Transverse colon (tissue), 4 donors: ENCODE results near the gene RNF14. TPM values are rescaled to one million over a fixed set of nuclear protein-coding genes. Genes with fewer than 3 reads are reported as not detected.

Experiments used
- DNase-seq: peaks from one replicate; pipeline ENCODE4 v3.0.0-alpha.2; 2019
- H3K27ac ChIP-seq, 4 donors: fragments of 200-600 bp; sonication (generic); 2 replicates each; pipeline ENCODE4 v1.5.1; 2016 to 2018; ENCODE audit warnings: inconsistent platforms in 4 of 4
- H3K27me3 ChIP-seq: fragments of 200-600 bp; sonication (generic); 2 replicates; pipeline ENCODE4 v1.5.1; 2017; ENCODE audit warnings: inconsistent platforms
- H3K36me3 ChIP-seq, 4 donors: fragments of 200-600 bp; sonication (generic); 2 replicates each; pipeline ENCODE4 v1.5.1; 2017 to 2019; ENCODE audit warnings: inconsistent platforms in 4 of 4
- H3K4me1 ChIP-seq, 4 donors: fragments of 200-600 bp; sonication (generic); 2 replicates each; pipeline ENCODE4 v1.5.1; 2017 to 2020; ENCODE audit warnings: inconsistent platforms in 4 of 4
- H3K4me3 ChIP-seq, 4 donors: fragments of 200-600 bp; sonication (generic); 1 replicate in 1 of 4; 2 replicates in 3 of 4; pipeline versions ENCODE4 v1.5.1 to v1.6.1; 2017 to 2019; ENCODE audit warnings: inconsistent platforms in 4 of 4
- H3K9me3 ChIP-seq, 2 donors: fragments of 200-600 bp; sonication (generic); 2 replicates each; pipeline ENCODE4 v1.5.1; 2017 to 2019; ENCODE audit warnings: inconsistent platforms in 2 of 2
- CTCF ChIP-seq, 5 experiments: fragments of 200-600 bp in 3 of 5; fragments of 450-650 bp in 2 of 5; sonication (generic) in 3 of 5; IDR thresholded peaks; 1 replicate in 2 of 5; 2 replicates in 3 of 5; pipeline ENCODE4 v1.5.1; 2016 to 2017; ENCODE audit warnings: antibody characterized with exemption in 5 of 5, inconsistent platforms in 3 of 5, mild to moderate bottlenecking in 2 of 5, moderate library complexity in 1 of 5
- EP300 ChIP-seq: sonication (generic); formaldehyde crosslinking; IDR thresholded peaks from one replicate; pipeline ENCODE4 v1.6.1; 2017; ENCODE audit warnings: antibody characterized with exemption, low read depth
- POLR2A ChIP-seq: fragments of 450-650 bp; IDR thresholded peaks from one replicate; pipeline ENCODE4 v1.6.1; 2016; ENCODE audit warnings: antibody characterized with exemption, mild to moderate bottlenecking, moderate library complexity
- POLR2AphosphoS5 ChIP-seq, 3 donors: sonication (generic); formaldehyde crosslinking; IDR thresholded peaks; one replicate each; pipeline ENCODE4 v1.6.1; 2016; ENCODE audit warnings: antibody characterized with exemption in 3 of 3
- WGBS, 2 donors: methylation state at CpG; one replicate each; pipeline ENCODE4 v1.1.5; 2018; ENCODE audit warnings: low coverage in 1 of 2; 5-methylcytosine and 5-hydroxymethylcytosine counted together
- in situ Hi-C, 4 donors: fragments of 200-750 bp; cut with MboI; loops; one replicate each; pipeline versions ENCODE4 v1.15.0 to v1.15.1; 2017; ENCODE audit warnings: low sequenced_read_pairs in 3 of 4, low pct_ligation_motif_present in 1 of 4, low pct_unique_long_range_greater_than_20kb in 1 of 4
- intact Hi-C: fragments of 100-400 bp; cut with DNase I; formaldehyde crosslinking; loops from one replicate; pipeline ENCODE4 v1.15.1; 2023; ENCODE audit warnings: low total_unique reads
- total RNA-seq, 4 donors: library from RNA; depleted of rRNA; stranded (reverse); fragments of >200 nt; gene quantifications; one replicate each; pipeline ENCODE4 v1.1.0, GENCODE V29; 2016

RNF14 gene
- total RNA-seq, 4 donors from 2014 or later = 15.3 to 66.7 (median 57.1) TPM

GRCh38 chr5:142016556-142016955 lies 47.7 kb downstream of the RNF14 start:
- Histone ChIP-seq H3K9me3 (no peaks in the 10 kb centered on the region), H3K36me3 (no peaks in the 10 kb centered on the region), H3K4me1 (peaks cover 0 to 26% (median 16%) of the 10 kb centered on the region in 4 donors), H3K27ac (peak overlapping the region; percentile 32 to 63 (median 55)), H3K27me3 (no peaks in the 10 kb centered on the region), H3K4me3 (no peak overlapping the region)
- in situ Hi-C loops = loop anchor here in 1 of 4 donors (25.0 kb wide), 1 partner anchor 321 kb away; the partner anchor contains the start of gene SPRY4
- no peak for DNase-seq
- intact Hi-C loops = loop anchor here (10.0 kb wide), 1 partner anchor 128 kb away; no protein-coding TSS in a partner anchor
- WGBS, 2 donors = 78 to 85% methylated on average over 4 of the region's 4 CpGs
- no peak for TF ChIP-seq POLR2AphosphoS5 (IDR thresholded peaks at IDR 0.05)
- TF ChIP-seq EP300 = no peak
- TF ChIP-seq POLR2A = no peak
- TF ChIP-seq CTCF (IDR thresholded peaks at IDR 0.05) = no peak

- Histone ChIP-seq H3K27me3 (no peaks in the 10 kb centered on the region), H3K9me3 (no peaks in the 10 kb centered on the region), H3K27ac (no peak overlapping the region), H3K4me3 (no peak overlapping the region), H3K36me3 (no peaks in the 10 kb centered on the region), H3K4me1 (peaks cover 0 to 19% (median 12%) of the 10 kb centered on the region in 4 donors)
- DNase-seq = no peak
- intact Hi-C loops (loop anchor here (10.0 kb wide), 1 partner anchor 127 kb away; no protein-coding TSS in a partner anchor), in situ Hi-C loops (loop anchor here in 1 of 4 donors (25.0 kb wide), 1 partner anchor 319 kb away; the partner anchor contains the start of gene SPRY4)
- TF ChIP-seq POLR2AphosphoS5 (IDR thresholded peaks at IDR 0.05) (no peak), EP300 (no peak), CTCF (IDR thresholded peaks at IDR 0.05) (no peak), POLR2A (no peak)
- whole genome bisulfite sequencing, 2 donors = 85 to 90% methylated on average over 3 to 5 of the region's 5 CpGs
Observed at GRCh38 chr5:142017832-142018427, 49.0 kb downstream of the RNF14 start.

GRCh38 chr5:142020122-142020659 lies 51.3 kb downstream of the RNF14 start:
- Histone ChIP-seq H3K36me3 (no peaks in the 10 kb centered on the region), H3K9me3 (no peaks in the 10 kb centered on the region), H3K27me3 (no peaks in the 10 kb centered on the region), H3K4me3 (no peak overlapping the region), H3K27ac (no peak overlapping the region), H3K4me1 (peaks cover 0 to 11% (median 4%) of the 10 kb centered on the region in 4 donors)
- intact Hi-C loops = no loop called here
- TF ChIP-seq EP300 = no peak
- no peak for TF ChIP-seq CTCF (IDR thresholded peaks at IDR 0.05)
- no peak for TF ChIP-seq POLR2AphosphoS5 (IDR thresholded peaks at IDR 0.05)
- no peak for TF ChIP-seq POLR2A
- WGBS, 2 donors = 73 to 78% methylated on average over 1 of the region's 1 CpG
- in situ Hi-C loops = loop anchor here in 1 of 4 donors (25.0 kb wide), 1 partner anchor 317 kb away; the partner anchor contains the start of gene SPRY4
- DNase-seq = no peak

- Histone ChIP-seq H3K36me3 (no peaks in the 10 kb centered on the region), H3K27me3 (no peaks in the 10 kb centered on the region), H3K27ac (no peak overlapping the region), H3K4me1 (peaks cover 0 to 10% (median 2%) of the 10 kb centered on the region in 4 donors), H3K9me3 (no peaks in the 10 kb centered on the region), H3K4me3 (no peak overlapping the region)
- intact Hi-C loops = no loop called here
- no peak for DNase-seq
- TF ChIP-seq EP300 (no peak), POLR2A (no peak), POLR2AphosphoS5 (IDR thresholded peaks at IDR 0.05) (no peak), CTCF (IDR thresholded peaks at IDR 0.05) (no peak)
- WGBS, 2 donors = 70 to 78% methylated on average over 6 of the region's 6 CpGs
- in situ Hi-C loops = loop anchor here in 1 of 4 donors (25.0 kb wide), 1 partner anchor 313 kb away; the partner anchor contains the start of gene SPRY4
Observed at GRCh38 chr5:142023836-142024235, 54.9 kb downstream of the RNF14 start.
